HL-60 (cell line): ENCODE measurements around the gene NEU3.

Experiments
- DNase-seq, 2 experiments: peaks; one replicate each; pipeline ENCODE4 v3.0.0-alpha.2; 2010 to 2020; ENCODE audit warnings: low read depth in 1 of 2, low spot score in 1 of 2
- H3K27ac ChIP-seq: fragments of 250-450 bp; sonication (Bioruptor Pico); replicated peaks from 2 replicates; pipeline ENCODE4 v1.5.1; 2020; ENCODE audit warnings: mild to moderate bottlenecking, moderate library complexity
- H3K27me3 ChIP-seq: fragments of 250-450 bp; sonication (Bioruptor Pico); 2 replicates; pipeline ENCODE4 v1.5.1; 2021; ENCODE audit warnings: mild to moderate bottlenecking, moderate library complexity; ENCODE audit not compliant: insufficient read depth, poor library complexity, severe bottlenecking
- H3K4me3 ChIP-seq: replicated peaks from 2 replicates; pipeline ENCODE4 v1.5.1; 2011; ENCODE audit warnings: mild to moderate bottlenecking, control low read depth, low read length; ENCODE audit not compliant: insufficient read depth
- CTCF ChIP-seq: IDR thresholded peaks from one replicate; pipeline ENCODE4 v1.5.1; 2011; ENCODE audit warnings: low read length, control low read depth, inconsistent platforms; ENCODE audit not compliant: insufficient read depth
- GABPA ChIP-seq: IDR thresholded peaks from 2 replicates; pipeline ENCODE4 v1.6.1; 2012; ENCODE audit warnings: low read depth
- POLR2AphosphoS5 ChIP-seq: IDR thresholded peaks from 2 replicates; pipeline ENCODE4 v1.6.1; 2012; ENCODE audit warnings: low read depth
- REST ChIP-seq: IDR thresholded peaks from 2 replicates; pipeline ENCODE4 v1.6.1; 2012; ENCODE audit warnings: low read depth; ENCODE audit not compliant: insufficient replicate concordance
- SPI1 ChIP-seq: IDR thresholded peaks from 2 replicates; pipeline ENCODE4 v1.6.1; 2012; ENCODE audit warnings: low read depth, mild to moderate bottlenecking, borderline replicate concordance

Gene NEU3

DNA sequence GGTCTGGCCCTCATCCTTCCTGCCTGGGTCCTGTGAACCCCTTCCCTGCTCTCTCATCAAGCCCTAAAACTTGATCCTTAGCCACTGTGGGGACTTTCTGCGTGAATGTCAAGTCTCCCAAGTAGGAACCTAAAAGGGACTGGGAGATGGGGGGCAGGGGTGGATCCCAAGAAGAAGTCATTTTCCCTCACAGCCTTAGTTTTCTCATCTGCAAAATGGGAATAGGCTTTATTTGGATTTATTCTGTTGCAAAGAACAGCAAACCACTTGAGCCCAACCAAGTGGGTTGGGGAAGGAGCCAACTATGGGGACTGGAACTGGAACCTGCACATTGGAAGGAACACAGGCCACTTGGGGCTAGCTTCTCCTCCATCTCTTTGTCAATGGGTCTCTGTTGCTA lies 36.8 kb downstream of the NEU3 start:
- H3K27me3 ChIP-seq: no peaks in the 10 kb centered on the region
- TF ChIP-seq POLR2AphosphoS5 (no peak), GABPA (no peak), REST (no peak), SPI1 (no peak), CTCF (no peak)
- H3K4me3 ChIP-seq: no peak overlapping the region
- no peak for DNase-seq
- H3K27ac ChIP-seq: no peak overlapping the region

DNA sequence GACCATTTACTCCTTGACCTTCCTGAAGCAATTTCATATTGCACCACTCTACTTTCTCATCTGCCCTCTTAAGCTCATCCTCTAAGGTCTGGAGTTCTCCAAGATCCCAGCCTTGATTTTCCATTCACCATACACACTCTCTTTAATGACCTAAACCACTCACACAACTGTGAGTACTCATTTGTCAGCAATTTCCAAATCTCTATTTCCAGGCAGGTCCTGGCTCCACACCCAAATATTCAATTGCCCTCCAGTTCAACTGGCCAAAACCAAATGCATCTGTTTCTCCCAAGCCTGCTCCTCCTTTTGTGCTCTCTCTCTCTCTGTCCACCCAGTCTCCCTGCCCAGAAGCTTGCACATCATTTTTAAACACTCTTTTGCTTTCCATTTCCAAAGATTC lies 39.6 kb downstream of the NEU3 start:
- H3K4me3 ChIP-seq: no peak overlapping the region
- H3K27me3 ChIP-seq: no peaks in the 10 kb centered on the region
- H3K27ac ChIP-seq: no peak overlapping the region
- DNase-seq: no peak
- TF ChIP-seq POLR2AphosphoS5: no peak
- TF ChIP-seq CTCF: no peak
- no peak for TF ChIP-seq SPI1
- no peak for TF ChIP-seq REST
- TF ChIP-seq GABPA: no peak

- Histone ChIP-seq H3K27me3 (no peaks in the 10 kb centered on the region), H3K4me3 (no peak overlapping the region), H3K27ac (no peak overlapping the region)
- no peak for DNase-seq
- no peak for TF ChIP-seq GABPA
- TF ChIP-seq POLR2AphosphoS5: no peak
- TF ChIP-seq REST: no peak
- no peak for TF ChIP-seq CTCF
- TF ChIP-seq SPI1: no peak
These were observed 40.0 kb downstream of the NEU3 start for GRCh38 chr11:75028724-75029123.
